SK-N-MC (cell line): ENCODE data around the gene TBL1X.

Source experiments
- EZH2 ChIP-seq: fragments of 200-600 bp; sonication (generic); IDR thresholded peaks from one replicate; pipeline ENCODE4 v1.6.1; 2017; ENCODE audit warnings: antibody characterized with exemption
- FOXP2 ChIP-seq: optimal IDR thresholded peaks from 2 replicates; pipeline ENCODE3; 2011; ENCODE audit warnings: mild to moderate bottlenecking, moderate library complexity; ENCODE audit not compliant: insufficient read depth; ENCODE audit errors: extremely low read length, control extremely low read depth
- POLR2AphosphoS5 ChIP-seq: IDR thresholded peaks from 2 replicates; pipeline ENCODE4 v1.6.1; 2012; ENCODE audit warnings: mild to moderate bottlenecking, low read depth, low read length, borderline replicate concordance

DNA sequence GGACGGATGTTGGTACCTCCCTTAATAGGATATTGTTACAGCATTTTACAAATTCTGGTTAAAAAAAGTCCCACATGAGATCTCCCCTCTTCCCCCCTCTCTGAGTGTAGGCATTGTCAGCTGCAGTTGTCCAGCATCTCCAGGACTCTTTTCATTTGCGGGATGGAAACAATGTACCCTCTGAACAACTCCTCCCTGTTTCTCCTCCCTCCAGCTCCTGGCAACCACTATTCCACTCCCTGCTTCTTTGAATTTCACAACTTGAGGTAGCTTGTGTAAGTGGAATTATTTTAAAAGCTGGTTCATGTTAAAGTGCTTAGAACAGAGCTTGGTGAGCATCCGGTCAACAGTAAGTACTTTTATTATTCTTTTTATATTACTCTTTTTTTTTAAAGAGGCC is 69.8 kb downstream of the TBL1X start:
- no peak for TF ChIP-seq EZH2
- no peak for TF ChIP-seq POLR2AphosphoS5
- no peak for TF ChIP-seq FOXP2
